Measurements from ENCODE around the gene TNFSF13B.

DNA sequence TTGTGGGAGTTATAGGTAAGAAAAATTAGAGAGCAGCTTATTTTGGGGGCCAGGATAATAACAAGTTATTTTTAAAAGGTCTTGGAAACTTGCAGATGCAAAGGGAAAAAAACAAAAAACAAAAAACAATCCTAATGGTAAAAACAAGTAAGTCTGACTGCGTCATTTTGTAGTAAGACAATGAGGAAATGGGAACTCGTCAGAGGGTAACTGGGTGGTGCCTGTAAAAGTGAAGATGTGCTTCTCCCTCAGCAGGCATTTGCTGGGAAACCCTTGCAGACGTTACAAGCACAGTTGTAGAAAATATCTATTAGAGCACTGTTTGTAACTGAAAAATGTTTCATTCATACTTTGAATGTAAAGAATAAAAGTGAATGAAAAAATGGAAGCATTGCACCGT is 2.2 kb upstream of the TNFSF13B start:
- TF ChIP-seq POLR2A (IDR thresholded peaks at IDR 0.05), result no peak
- no peak for TF ChIP-seq CTCF (IDR thresholded peaks at IDR 0.05)
